Smooth muscle cell (in vitro differentiated cells): Measurements from ENCODE around the gene UPF1. TPM values are rescaled to one million over a fixed set of nuclear protein-coding genes. Genes with fewer than 3 reads are reported as not detected.

Source experiments
- DNase-seq: peaks from one replicate; lab custom pipeline; 2025; ENCODE audit not compliant: unreplicated experiment; lab: John Stamatoyannopoulos, UW
- H2AFZ ChIP-seq: fragments of 200-600 bp; sonication (generic); 2 replicates; pipeline ENCODE4 v1.6.0; 2016; ENCODE audit warnings: antibody characterized with exemption, low read depth, mild to moderate bottlenecking
- H3F3A ChIP-seq: fragments of 200-600 bp; sonication (generic); 2 replicates; pipeline ENCODE4 v1.6.0; 2017; ENCODE audit warnings: antibody characterized with exemption, low read depth
- H3K27ac ChIP-seq: fragments of 200-600 bp; sonication (generic); 2 replicates; pipeline ENCODE4 v1.5.1; 2016; ENCODE audit warnings: low read depth, mild to moderate bottlenecking
- H3K27me3 ChIP-seq: fragments of 200-600 bp; sonication (generic); 2 replicates; pipeline ENCODE4 v1.6.1; 2016; ENCODE audit warnings: low read depth, mild to moderate bottlenecking
- H3K36me3 ChIP-seq: fragments of 200-600 bp; sonication (generic); 2 replicates; pipeline ENCODE4 v1.5.1; 2016; ENCODE audit warnings: low read depth
- H3K4me1 ChIP-seq: fragments of 200-600 bp; sonication (generic); 2 replicates; pipeline ENCODE4 v1.5.1; 2016; ENCODE audit warnings: low read depth
- H3K4me2 ChIP-seq: fragments of 200-600 bp; sonication (generic); 2 replicates; pipeline ENCODE4 v1.6.0; 2016; ENCODE audit warnings: mild to moderate bottlenecking
- H3K4me3 ChIP-seq: fragments of 200-600 bp; sonication (generic); 2 replicates; pipeline ENCODE4 v1.5.1; 2016; ENCODE audit warnings: mild to moderate bottlenecking
- H3K79me2 ChIP-seq: fragments of 200-600 bp; sonication (generic); 2 replicates; pipeline ENCODE4 v1.6.0; 2016; ENCODE audit warnings: low read depth, mild to moderate bottlenecking
- H3K9ac ChIP-seq: fragments of 200-600 bp; sonication (generic); 2 replicates; pipeline ENCODE4 v1.6.0; 2016; ENCODE audit warnings: low read depth
- H3K9me3 ChIP-seq: fragments of 200-600 bp; sonication (generic); replicated peaks from 2 replicates; pipeline ENCODE4 v1.5.1; 2016; ENCODE audit warnings: low read depth
- H4K20me1 ChIP-seq: fragments of 200-600 bp; sonication (generic); 2 replicates; pipeline ENCODE4 v1.6.0; 2016; ENCODE audit warnings: low read depth
- CTCF ChIP-seq: fragments of 200-600 bp; sonication (generic); IDR thresholded peaks from 2 replicates; pipeline ENCODE4 v1.5.1; 2017; ENCODE audit warnings: borderline replicate concordance, mild to moderate bottlenecking, antibody characterized with exemption; ENCODE audit not compliant: insufficient read depth, poor library complexity, severe bottlenecking
- WGBS: methylation state at CpG from one replicate; pipeline ENCODE4 v1.1.7; 2016; ENCODE audit warnings: low lambda C conversion rate; 5-methylcytosine and 5-hydroxymethylcytosine counted together
- polyA plus RNA-seq: library from polyadenylated mRNA; unstranded; fragments of >200 nt; fragmentation: Nextera tagmentation; extraction: Ambion mirVana; gene quantifications from 2 replicates; pipeline ENCODE4 v1.2.1, GENCODE V29; 2016
- total RNA-seq: library from RNA; depleted of rRNA; stranded (reverse); fragments of >200 nt; gene quantifications from 2 replicates; pipeline ENCODE4 v1.2.3, GENCODE V29; 2014

Gene UPF1
- total and polyA plus RNA-seq, 2 experiments from 2014 or later: 30.3 to 37.8 TPM

GRCh38 chr19:18905513-18906236, 73.9 kb downstream of the UPF1 start:
- no peak overlapping the region for H3K4me3 ChIP-seq

GRCh38 chr19:18906605-18907519, 75.1 kb downstream of the UPF1 start:
- WGBS: 97% methylated on average over 36 of the region's 36 CpGs
- Histone ChIP-seq H3K27ac (no peak overlapping the region), H3K27me3 (no peaks in the 10 kb centered on the region), H3K79me2 (peaks cover 3% of the 10 kb centered on the region), H3K36me3 (no peaks in the 10 kb centered on the region), H2AFZ (no peak overlapping the region), H3K4me3 (no peak overlapping the region), H3K9me3 (no peaks in the 10 kb centered on the region), H4K20me1 (peaks cover 62% of the 10 kb centered on the region), H3K4me1 (no peaks in the 10 kb centered on the region), H3F3A (no peaks in the 10 kb centered on the region), H3K4me2 (no peak overlapping the region), H3K9ac (no peak overlapping the region)
- no peak for DNase-seq
- TF ChIP-seq CTCF: no peak

More at GRCh38 chr19:18905513-18906236, 73.9 kb downstream of the UPF1 start:
- Histone ChIP-seq H3K79me2 (no peaks in the 10 kb centered on the region), H3K36me3 (no peaks in the 10 kb centered on the region), H3K4me1 (no peaks in the 10 kb centered on the region), H3K27me3 (no peaks in the 10 kb centered on the region), H3K9me3 (no peaks in the 10 kb centered on the region), H2AFZ (no peak overlapping the region), H3K9ac (no peak overlapping the region), H3K27ac (no peak overlapping the region), H3K4me2 (no peak overlapping the region), H4K20me1 (peaks cover 59% of the 10 kb centered on the region), H3F3A (no peaks in the 10 kb centered on the region)
- TF ChIP-seq CTCF: no peak
- 97% methylated on average over 25 of the region's 26 CpGs for WGBS
- no peak for DNase-seq

GRCh38 chr19:18908917-18909619, 77.3 kb downstream of the UPF1 start:
- no peak for DNase-seq
- H3K4me3 ChIP-seq: no peak overlapping the region
- peaks cover 84% of the 10 kb centered on the region for H4K20me1 ChIP-seq
- no peaks in the 10 kb centered on the region for H3K4me1 ChIP-seq
- 97% methylated on average over 17 of the region's 17 CpGs for WGBS
- no peak overlapping the region for H3K9ac ChIP-seq
- H3K9me3 ChIP-seq: no peaks in the 10 kb centered on the region
- peaks cover 25% of the 10 kb centered on the region for H3K79me2 ChIP-seq
- no peak overlapping the region for H3K4me2 ChIP-seq
- H3F3A ChIP-seq: no peaks in the 10 kb centered on the region
- TF ChIP-seq CTCF: no peak
- no peak overlapping the region for H2AFZ ChIP-seq
- H3K27me3 ChIP-seq: no peaks in the 10 kb centered on the region
- no peaks in the 10 kb centered on the region for H3K36me3 ChIP-seq
- no peak overlapping the region for H3K27ac ChIP-seq
